GM21737 (cell line): ENCODE results near the gene C10orf120.

Source experiments
- ATAC-seq: cut with Tn5 transposase; IDR thresholded peaks from one replicate; pipeline ENCODE4 v1.9.1; 2021; ENCODE audit warnings: mild to moderate bottlenecking, moderate library complexity; ENCODE audit not compliant: unreplicated experiment

C10orf120 gene

DNA sequence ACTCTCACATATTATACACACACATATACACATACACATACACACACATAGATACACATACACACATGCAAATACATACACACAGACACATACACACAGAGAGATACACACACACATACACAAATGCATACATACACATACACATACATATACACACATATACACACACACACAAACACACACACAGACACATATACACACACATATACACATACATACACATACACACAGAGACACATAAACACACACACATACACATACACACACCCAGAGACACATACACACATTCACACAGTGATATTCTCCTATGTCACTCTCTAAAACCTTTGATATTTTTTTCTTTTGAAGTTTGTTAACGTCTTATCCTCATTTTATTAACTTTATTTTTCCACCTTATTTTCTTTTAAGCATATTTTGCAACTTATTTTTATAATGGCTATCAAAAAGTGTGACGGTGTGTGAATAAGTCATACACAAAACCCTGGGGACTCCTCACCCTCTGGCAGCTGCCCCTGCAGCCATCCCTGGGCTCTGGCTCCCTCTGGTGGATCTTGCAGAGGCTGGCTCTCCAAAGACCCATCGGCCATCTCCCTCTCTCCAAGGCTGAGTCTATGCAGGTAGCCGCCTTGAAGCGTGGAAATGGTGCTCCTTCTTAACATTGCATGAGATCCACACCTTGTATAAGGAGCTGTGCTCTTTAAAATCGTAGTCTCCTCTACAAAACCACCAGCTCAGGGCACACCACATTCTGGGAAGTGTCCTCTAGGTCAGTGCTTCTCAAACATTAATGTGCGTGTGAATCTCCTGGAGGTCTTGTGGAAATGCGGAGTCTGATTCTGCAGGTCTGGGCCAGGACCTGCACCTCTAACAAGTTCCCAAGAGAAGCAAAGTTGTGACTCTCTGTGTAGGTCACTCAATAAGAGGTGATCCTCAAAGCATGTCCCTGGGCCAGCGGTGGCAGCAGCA, 4.1 kb upstream of the C10orf120 start:
- ATAC-seq: no peak

GRCh38 chr10:122702275-122702674, 2.6 kb upstream of the C10orf120 start:
- no peak for ATAC-seq

DNA sequence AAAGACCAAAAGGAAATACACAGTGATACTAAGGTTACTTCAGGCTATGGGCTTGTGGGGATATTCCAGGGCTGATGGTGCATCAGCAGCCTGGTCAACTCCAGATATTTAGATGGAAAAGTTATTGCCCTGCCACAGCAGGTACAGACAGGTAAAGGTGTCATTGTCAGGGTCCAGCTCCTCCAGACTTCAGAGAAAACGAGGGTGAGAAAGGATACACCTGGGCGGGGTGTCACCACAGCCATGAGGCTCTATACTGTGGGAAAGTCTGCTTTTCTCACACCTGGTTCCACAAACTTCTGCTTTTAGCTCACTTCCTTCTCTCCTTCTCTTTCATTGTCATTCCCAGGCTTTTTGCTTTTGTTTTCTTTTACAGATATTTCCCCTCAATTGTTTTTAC, 2.0 kb upstream of the C10orf120 start:
- no peak for ATAC-seq

DNA sequence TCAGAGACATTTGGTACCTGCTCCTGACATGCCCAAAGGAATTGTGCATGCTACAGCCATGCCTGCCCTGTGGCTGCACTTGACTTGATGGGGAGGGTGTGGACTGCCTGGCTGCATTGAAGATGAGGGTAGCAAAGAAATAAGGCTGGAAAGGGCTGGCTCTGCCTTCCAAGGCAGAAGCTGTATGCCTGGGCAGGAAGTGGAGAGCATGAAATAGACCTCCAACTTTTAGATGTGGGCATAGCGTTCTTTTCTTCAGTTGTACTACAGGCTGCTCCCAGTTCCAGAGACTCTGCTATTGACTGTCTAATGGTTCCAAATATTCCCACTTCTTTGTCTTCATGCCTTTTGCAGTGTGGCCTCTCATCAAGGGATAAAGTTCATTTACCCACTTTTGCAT, 3.0 kb downstream of the C10orf120 start:
- no peak for ATAC-seq

DNA sequence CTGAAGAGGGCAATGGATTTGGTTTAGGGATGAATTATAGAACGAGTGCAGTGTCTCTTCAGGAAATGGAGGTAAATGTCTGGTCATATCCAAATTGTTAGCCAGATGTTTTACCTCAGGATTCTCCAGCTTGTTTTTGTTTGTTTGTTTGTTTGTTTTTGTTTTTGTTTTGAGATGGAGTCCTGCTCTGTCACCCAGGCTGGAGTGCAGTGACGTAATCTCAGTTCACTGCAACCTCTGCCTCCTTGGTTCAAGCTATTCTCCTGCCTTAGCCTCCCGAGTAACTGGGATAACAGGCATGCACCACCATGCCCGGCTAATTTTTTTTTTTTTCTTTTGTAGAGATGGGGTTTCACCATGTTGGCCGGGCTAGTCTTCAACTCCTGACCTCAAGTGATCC, 6.9 kb downstream of the C10orf120 start:
- ATAC-seq: no peak

- no peak for ATAC-seq
Observed at GRCh38 chr10:122689146-122689820, 10.4 kb downstream of the C10orf120 start.

DNA sequence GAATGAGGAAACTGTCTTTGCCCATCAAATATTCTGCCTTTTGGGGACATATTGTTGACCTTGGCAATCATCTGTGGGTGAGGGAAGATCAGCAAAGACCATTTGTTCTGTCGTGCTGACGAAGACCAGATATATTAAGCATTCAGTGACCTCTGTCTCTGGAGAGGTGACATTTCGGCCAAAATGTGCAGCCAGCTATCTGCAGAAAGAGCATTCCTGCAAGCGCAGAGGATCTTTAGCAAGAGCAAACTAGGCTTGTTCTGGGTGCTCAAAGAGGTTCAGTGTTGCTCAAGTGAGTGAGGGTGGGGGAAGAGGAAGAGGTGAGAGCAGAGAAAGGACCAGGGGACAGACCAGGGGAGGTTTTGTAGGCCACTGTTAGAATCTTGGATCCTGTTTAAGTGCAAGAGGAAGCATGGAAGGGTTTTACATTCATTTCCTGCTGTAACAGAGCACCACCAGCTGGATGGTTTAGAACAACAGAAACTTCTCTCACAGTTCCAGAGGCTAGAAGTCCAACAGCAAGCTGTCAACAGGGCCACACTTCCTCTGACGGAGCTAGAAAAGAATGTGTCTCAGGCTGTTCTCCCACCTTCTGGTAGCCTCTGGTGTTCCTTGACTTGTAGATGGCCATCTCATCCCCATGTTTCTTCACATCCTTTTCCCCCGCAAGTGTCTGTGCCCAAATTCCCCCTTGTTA, 11.2 kb downstream of the C10orf120 start:
- no peak for ATAC-seq

- no peak for ATAC-seq
Observed at GRCh38 chr10:122682522-122682921, 17.1 kb downstream of the C10orf120 start.

DNA sequence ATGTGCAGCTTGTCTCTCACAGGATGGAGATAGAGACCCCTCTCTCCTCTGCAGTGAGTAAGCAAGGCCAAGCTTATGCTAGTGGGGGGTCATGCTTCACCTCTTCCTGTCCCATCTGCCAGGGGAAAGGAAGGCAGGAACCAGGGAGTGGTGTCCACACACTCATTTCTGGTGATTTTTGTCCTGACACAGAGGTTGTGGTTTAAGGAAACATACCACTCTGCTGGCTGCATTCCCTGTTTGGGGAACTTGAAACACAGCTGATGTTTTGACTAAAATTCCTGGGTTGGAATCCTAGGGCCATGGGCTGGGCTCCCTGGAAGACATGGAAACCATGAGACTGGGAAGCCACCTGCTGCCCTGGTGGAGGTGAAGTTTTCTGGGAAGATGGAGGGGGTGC, 21.4 kb downstream of the C10orf120 start:
- no peak for ATAC-seq

DNA sequence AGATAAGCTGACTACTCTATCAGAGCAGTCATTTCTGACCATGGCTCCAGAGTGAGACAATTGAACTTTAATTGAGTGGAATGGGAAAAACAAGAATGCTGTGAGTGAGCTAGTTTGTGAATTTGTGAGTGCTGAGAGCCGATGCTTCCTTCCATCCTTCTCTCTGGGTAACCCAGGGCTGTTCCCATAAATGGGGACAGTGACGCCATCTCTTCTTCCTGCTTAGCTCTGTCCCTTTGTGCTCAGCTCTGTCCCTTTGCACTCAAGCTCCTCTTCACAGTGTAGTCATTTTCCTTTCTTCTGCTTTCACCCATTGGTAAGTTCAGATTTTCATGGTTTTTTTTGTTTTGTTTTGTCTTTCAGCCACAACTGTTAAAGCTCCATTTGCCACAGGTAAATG, 24.4 kb downstream of the C10orf120 start:
- no peak for ATAC-seq

- no peak for ATAC-seq
Observed at GRCh38 chr10:122674781-122675180, 24.9 kb downstream of the C10orf120 start.

- no peak for ATAC-seq
Observed at GRCh38 chr10:122673731-122674130, 25.9 kb downstream of the C10orf120 start.

GRCh38 chr10:122673269-122673668, 26.4 kb downstream of the C10orf120 start:
- ATAC-seq: no peak

DNA sequence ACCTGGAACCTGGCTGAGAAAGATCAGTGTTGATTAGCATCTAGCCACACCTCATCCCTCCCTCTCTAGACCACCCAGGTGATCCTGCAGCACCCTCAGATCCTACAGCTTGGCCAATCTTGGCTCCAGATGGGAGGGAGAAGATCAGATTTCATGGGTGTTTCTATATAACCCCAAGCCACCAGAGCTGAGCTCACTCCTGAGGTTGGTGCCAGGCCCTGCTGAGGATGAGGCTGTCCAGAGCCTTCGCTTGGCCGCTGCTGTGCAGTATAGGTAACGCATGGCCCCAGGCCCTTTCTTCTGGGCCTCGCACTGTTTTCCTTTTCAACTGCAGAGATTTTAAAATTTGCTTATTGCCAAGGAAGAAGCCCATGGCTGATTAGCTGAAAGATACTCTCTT, 27.0 kb downstream of the C10orf120 start:
- ATAC-seq: no peak

- no peak for ATAC-seq
Observed at GRCh38 chr10:122671355-122671754, 28.3 kb downstream of the C10orf120 start.

DNA sequence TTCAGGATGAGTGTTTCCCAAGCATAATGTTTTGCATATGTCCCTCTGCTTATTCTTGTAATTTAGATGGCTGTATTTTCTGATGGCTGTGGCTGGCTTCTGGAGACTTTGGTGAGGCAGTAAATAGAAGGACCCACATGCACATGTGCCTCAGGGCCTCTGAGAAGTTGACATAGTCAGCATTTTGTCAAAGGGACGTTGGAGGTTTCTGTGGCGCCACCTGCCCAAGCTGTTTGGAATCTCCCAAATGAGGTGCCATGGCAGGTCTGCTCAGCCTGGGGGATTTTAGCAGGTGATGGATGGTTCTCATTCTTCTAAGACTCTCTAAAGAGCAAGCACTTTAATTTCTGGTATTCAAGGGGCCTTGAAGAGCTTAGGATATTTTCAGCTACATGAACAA, 29.8 kb downstream of the C10orf120 start:
- no peak for ATAC-seq

GRCh38 chr10:122669045-122669444, 30.6 kb downstream of the C10orf120 start:
- no peak for ATAC-seq

- ATAC-seq: no peak
Observed at GRCh38 chr10:122665946-122666345, 33.7 kb downstream of the C10orf120 start.

DNA sequence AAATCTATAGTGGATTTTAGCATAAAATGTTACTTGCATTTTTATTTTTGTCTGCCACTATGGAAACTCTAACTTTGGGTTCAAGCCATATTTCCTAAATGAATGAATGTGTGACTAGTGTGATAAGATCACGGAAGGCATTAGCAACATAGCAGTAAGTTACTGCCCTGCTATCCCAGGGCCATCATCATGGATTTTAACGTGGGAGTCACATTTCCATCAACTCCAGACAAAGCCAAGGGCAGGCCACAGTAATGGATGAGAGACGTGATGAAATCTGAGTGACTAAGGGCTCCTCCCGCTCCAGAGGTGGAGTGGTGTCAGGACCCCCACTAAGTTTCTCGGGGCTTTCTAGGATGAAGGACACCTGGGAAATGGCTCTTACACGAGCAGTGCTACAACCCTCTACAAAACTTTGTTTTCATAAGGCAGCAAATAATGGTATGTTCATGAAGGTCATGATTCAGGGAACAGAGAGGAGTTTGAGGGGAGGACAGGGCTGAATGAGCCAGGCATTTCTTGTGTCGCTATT, 34.3 kb downstream of the C10orf120 start:
- no peak for ATAC-seq

DNA sequence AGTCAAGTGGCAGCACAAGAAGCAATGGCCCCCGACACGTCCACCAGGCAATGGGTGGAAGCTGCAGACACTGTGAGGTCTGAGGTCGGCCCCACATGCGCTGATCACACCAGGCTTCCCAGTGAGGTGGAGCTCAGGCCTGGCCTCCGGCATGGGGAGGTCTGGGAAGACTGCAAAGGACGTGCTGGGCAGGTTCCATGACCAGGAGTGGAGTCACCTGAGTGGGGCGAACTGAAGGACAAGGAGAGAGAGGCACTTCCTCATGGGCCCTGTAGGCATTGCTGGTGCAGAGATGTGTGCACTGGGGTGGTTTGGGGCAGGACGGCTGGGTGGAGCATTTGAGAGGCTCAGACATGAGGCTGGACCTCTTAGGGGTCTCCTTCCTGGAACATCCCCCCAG, 35.1 kb downstream of the C10orf120 start:
- ATAC-seq: no peak

DNA sequence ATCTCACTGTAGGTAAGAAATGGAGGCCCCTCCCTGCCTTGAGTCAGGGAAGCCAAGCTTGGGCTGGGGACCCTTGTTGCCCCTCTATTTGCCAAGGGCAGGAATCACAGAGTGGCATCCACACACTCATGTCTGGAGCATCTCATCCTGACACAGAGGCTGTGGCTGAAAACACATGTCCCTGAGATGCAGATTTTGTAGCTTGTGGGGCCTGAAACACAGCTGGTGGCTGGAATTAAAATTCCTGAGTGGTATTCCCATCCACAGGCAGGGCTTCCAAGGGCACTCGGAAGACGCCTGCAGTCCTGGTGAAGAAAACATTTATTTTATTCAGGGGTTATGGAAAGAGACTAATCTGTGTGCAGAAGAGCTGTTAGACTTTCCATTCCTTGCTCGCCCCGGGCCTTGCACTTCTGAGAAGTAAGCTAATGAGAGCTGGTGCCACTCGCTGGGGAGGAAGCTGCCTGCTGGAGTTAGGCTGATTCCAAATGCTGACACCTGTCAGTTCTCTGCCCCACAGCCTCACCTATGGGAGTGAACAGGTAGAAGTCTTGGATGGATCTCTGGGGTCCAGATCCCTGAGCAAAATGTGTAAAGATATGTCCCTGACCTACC, 36.0 kb downstream of the C10orf120 start:
- no peak for ATAC-seq
